Endothelial cell of umbilical vein (primary cell): ENCODE data around the gene MATN4. TPM values are rescaled to one million over a fixed set of nuclear protein-coding genes. Genes with fewer than 3 reads are reported as not detected.

Source experiments
- BruUV-seq: library from RNA; stranded (reverse); fragments of 400-500 nt; replicated peaks from 2 replicates; lab custom pipeline; 2021; lab: Mats Ljungman, UMichigan
- CTCF ChIA-PET: fragments of 300-600, 350-600 bp; sonication (Branson Sonifier 250); formaldehyde crosslinking; loops from one replicate; lab custom pipeline; 2021; ENCODE audit warnings: antibody characterized with exemption, inconsistent platforms; lab: Charles Lee
- POLR2A ChIA-PET: fragments of 300-600, 350-600 bp; sonication (Branson Sonifier 250); formaldehyde crosslinking; loops from one replicate; lab custom pipeline; 2021; ENCODE audit warnings: antibody characterized with exemption, inconsistent platforms; lab: Charles Lee
- DNase-seq: peaks from one replicate; pipeline ENCODE4 v3.0.0-alpha.2; 2011; ENCODE audit warnings: low read depth, low spot score
- FAIRE-seq: peaks from 2 replicates; lab custom pipeline; 2011; peaks lifted over from hg19 to GRCh38; lab: Jason Lieb, UNC
- H2AFZ ChIP-seq: 2 replicates; pipeline ENCODE4 v1.6.0; 2012; ENCODE audit warnings: low read depth, low read length, control low read depth, inconsistent platforms
- H3K27ac ChIP-seq: 2 replicates; pipeline ENCODE4 v1.5.1; 2011; ENCODE audit warnings: low read depth, mild to moderate bottlenecking, control low read depth, low read length, moderate library complexity; ENCODE audit not compliant: insufficient read depth
- H3K27me3 ChIP-seq, 2 experiments: 2 replicates each; pipeline versions ENCODE4 v1.6.0 to v1.6.1; 2011; ENCODE audit warnings: low read length in 2 of 2, mixed read lengths in 1 of 2; ENCODE audit not compliant: control insufficient read depth in 2 of 2, insufficient read depth in 2 of 2
- H3K36me3 ChIP-seq, 2 experiments: 2 replicates in 1 of 2; 3 replicates in 1 of 2; pipeline ENCODE4 v1.5.1; 2011; ENCODE audit warnings: low read length in 2 of 2, mild to moderate bottlenecking in 1 of 2, moderate library complexity in 1 of 2; ENCODE audit not compliant: control insufficient read depth in 2 of 2, insufficient read depth in 2 of 2; ENCODE audit errors: extremely low read depth in 1 of 2
- H3K4me1 ChIP-seq: 3 replicates; pipeline ENCODE4 v1.5.1; 2011; ENCODE audit warnings: mild to moderate bottlenecking, low read length; ENCODE audit not compliant: control insufficient read depth, insufficient read depth; ENCODE audit errors: extremely low read depth
- H3K4me2 ChIP-seq: 2 replicates; pipeline ENCODE4 v1.6.1; 2011; ENCODE audit warnings: low read length, control low read depth, mixed read lengths; ENCODE audit not compliant: insufficient read depth
- H3K4me3 ChIP-seq, 3 experiments: fragments of 200-600 bp in 1 of 3; sonication (generic), shearing (Covaris generic) in 1 of 3; replicated peaks in 1 of 3; 2 replicates each; pipeline ENCODE4 v1.5.1; 2011 to 2016; ENCODE audit warnings: control low read depth in 3 of 3, low read length in 3 of 3, mild to moderate bottlenecking in 2 of 3, inconsistent platforms in 1 of 3, low read depth in 1 of 3, moderate library complexity in 1 of 3; ENCODE audit not compliant: insufficient read depth in 1 of 3
- H3K79me2 ChIP-seq: 2 replicates; pipeline ENCODE4 v1.6.0; 2012; ENCODE audit warnings: low read length, inconsistent platforms; ENCODE audit not compliant: control insufficient read depth, insufficient read depth
- H3K9ac ChIP-seq: replicated peaks from 2 replicates; pipeline ENCODE3; 2011; ENCODE audit warnings: low read length, control low read depth; ENCODE audit not compliant: insufficient read depth; ENCODE audit errors: extremely low read depth
- H3K9me1 ChIP-seq: replicated peaks from 3 replicates; pipeline ENCODE4 v1.6.0; 2011; ENCODE audit warnings: mild to moderate bottlenecking, low read length; ENCODE audit not compliant: control insufficient read depth, insufficient read depth; ENCODE audit errors: extremely low read depth
- H3K9me3 ChIP-seq: replicated peaks from 2 replicates; pipeline ENCODE4 v1.5.1; 2012; ENCODE audit warnings: low read length, inconsistent platforms; ENCODE audit not compliant: control insufficient read depth, insufficient read depth
- H4K20me1 ChIP-seq: replicated peaks from 2 replicates; pipeline ENCODE3; 2011; ENCODE audit warnings: mild to moderate bottlenecking, low read length; ENCODE audit not compliant: control insufficient read depth, insufficient read depth; ENCODE audit errors: extremely low read depth
- CTCF ChIP-seq, 2 donors: IDR thresholded peaks; 1 replicate in 1 of 2; 2 replicates in 1 of 2; pipeline ENCODE4 v1.5.1; 2011; ENCODE audit warnings: low read length in 2 of 2, mild to moderate bottlenecking in 2 of 2, moderate library complexity in 2 of 2, control low read depth in 1 of 2, inconsistent platforms in 1 of 2, low read depth in 1 of 2; ENCODE audit not compliant: insufficient read depth in 1 of 2; ENCODE audit errors: extremely low read depth in 1 of 2
- EZH2 ChIP-seq: IDR thresholded peaks from 2 replicates; pipeline ENCODE4 v1.6.1; 2012; ENCODE audit warnings: borderline replicate concordance, low read depth, mild to moderate bottlenecking, moderate library complexity, low read length, inconsistent platforms; ENCODE audit not compliant: severe bottlenecking
- FOS ChIP-seq: IDR thresholded peaks from 2 replicates; pipeline ENCODE4 v1.6.1; 2011; ENCODE audit warnings: mild to moderate bottlenecking, low read length, moderate library complexity, borderline replicate concordance; ENCODE audit not compliant: insufficient read depth
- GATA2 ChIP-seq: IDR thresholded peaks from 2 replicates; pipeline ENCODE4 v1.7.0; 2011; ENCODE audit warnings: low read depth, mild to moderate bottlenecking, moderate library complexity, mixed read lengths, low read length; ENCODE audit not compliant: insufficient read length, insufficient read depth
- JUN ChIP-seq: IDR thresholded peaks from 2 replicates; pipeline ENCODE4 v1.6.1; 2011; ENCODE audit warnings: borderline replicate concordance, low read depth; ENCODE audit not compliant: insufficient read length, insufficient read depth
- MAX ChIP-seq: IDR thresholded peaks from 2 replicates; pipeline ENCODE4 v1.6.1; 2011; ENCODE audit not compliant: insufficient read depth, insufficient read length
- MYC ChIP-seq: IDR thresholded peaks from one replicate; pipeline ENCODE4 v1.6.1; 2011; ENCODE audit warnings: mild to moderate bottlenecking, low read depth, low read length
- POLR2A ChIP-seq: IDR thresholded peaks from 2 replicates; pipeline ENCODE4 v1.6.1; 2012; ENCODE audit warnings: low read depth, mild to moderate bottlenecking, control low read depth, low read length
- POLR2AphosphoS5 ChIP-seq: IDR thresholded peaks from 2 replicates; pipeline ENCODE4 v1.6.1; 2012; ENCODE audit warnings: low read depth, mild to moderate bottlenecking, control low read depth, low read length, moderate library complexity; ENCODE audit not compliant: insufficient read depth
- dilution Hi-C: fragments of 300-500 bp; cut with MboI; formaldehyde crosslinking; loops from one replicate; pipeline ENCODE4 v1.15.0; 2019; ENCODE audit warnings: low sequenced_read_pairs; ENCODE audit not compliant: extremely low pct_ligation_motif_present
- intact Hi-C: fragments of 100-400 bp; cut with micrococcal nuclease; formaldehyde crosslinking; loops from one replicate; pipeline ENCODE4 v1.10.0; 2022
- polyA plus RNA-seq, 4 experiments: library from polyadenylated mRNA; depleted of rRNA in 3 of 4; stranded (reverse) in 3 of 4; unstranded in 1 of 4; fragments of >200 nt; gene quantifications; 2 replicates each; pipeline versions ENCODE4 v1.2.1 to v1.2.3, GENCODE V29; 2011 to 2012; ENCODE audit warnings: missing spikeins in 1 of 4
- total RNA-seq: library from RNA; stranded (reverse); gene quantifications from 2 replicates; pipeline ENCODE4 v1.2.3, GENCODE V29; 2021

The MATN4 gene
- total and polyA plus RNA-seq, 2 donors (not counting 3 experiments of a cell fraction or from before 2014, with no cell fraction given), result 0.10 TPM; not detected in 1

GRCh38 chr20:45304464-45304999, 3.6 kb downstream of the MATN4 start:
- DNase-seq, result no peak
- Histone ChIP-seq H3K9me3 (no peaks in the 10 kb centered on the region), H3K4me1 (no peaks in the 10 kb centered on the region), H4K20me1 (no peaks in the 10 kb centered on the region), H3K27ac (no peak overlapping the region), H3K4me3 (no peak overlapping the region), H3K4me2 (no peak overlapping the region), H3K9me1 (no peaks in the 10 kb centered on the region), H3K9ac (no peak overlapping the region), H3K27me3 (peaks cover 15 to 26% of the 10 kb centered on the region in 2 experiments), H2AFZ (no peak overlapping the region), H3K79me2 (no peaks in the 10 kb centered on the region), H3K36me3 (no peaks in the 10 kb centered on the region)
- dilution Hi-C loops, result no loop called here
- FAIRE-seq, result no peak
- no TSS peak for BruUV-seq
- TF ChIP-seq POLR2A, result no peak
- TF ChIP-seq GATA2, result no peak
- TF ChIP-seq EZH2, result no peak
- no peak for TF ChIP-seq JUN
- TF ChIP-seq CTCF (IDR thresholded peaks at IDR 0.05; ENCODE audit: extremely low read depth in 1 of 2, insufficient read depth in 1 of 2, low read depth in 1 of 2, low read length in 2 of 2), result no peak
- no peak for TF ChIP-seq MYC
- TF ChIP-seq MAX, result no peak
- no peak for TF ChIP-seq POLR2AphosphoS5
- TF ChIP-seq FOS, result no peak
- POLR2A ChIA-PET, result no interaction called here
- CTCF ChIA-PET, result interaction anchor here (0.9 to 4.3 kb wide), 8 partner anchors 11 to 467 kb away, joined by 3 to 35 read pairs (median 6); no protein-coding TSS in a partner anchor
- intact Hi-C loops, result no loop called here
